ENCODE measurements around the gene MAPKAPK3. TPM values are rescaled to one million over a fixed set of nuclear protein-coding genes. Genes with fewer than 3 reads are reported as not detected.
"Not testable (repeated sequence)": the region's sequence is repeated elsewhere in the genome, so short reads cannot be mapped to it uniquely, and the experiment has no call there.

Gene MAPKAPK3
- polyA plus RNA-seq, 1 donor from 2014 or later: 23.7 TPM

GRCh38 chr3:50658416-50658815 is 41.5 kb downstream of the MAPKAPK3 start:
- Mint-ChIP-seq H3K36me3 (no peaks in the 10 kb centered on the region), H3K4me1 (no peaks in the 10 kb centered on the region), H3K4me3 (no peak overlapping the region), H3K9me3 (no peaks in the 10 kb centered on the region), H3K27ac (no peak overlapping the region), H3K27me3 (peaks cover 2% of the 10 kb centered on the region)

GRCh38 chr3:50658831-50659230 is 41.9 kb downstream of the MAPKAPK3 start:
- Mint-ChIP-seq H3K4me1 (no peaks in the 10 kb centered on the region), H3K9me3 (no peaks in the 10 kb centered on the region), H3K27ac (no peak overlapping the region), H3K36me3 (no peaks in the 10 kb centered on the region), H3K4me3 (no peak overlapping the region), H3K27me3 (peaks cover 2% of the 10 kb centered on the region)

DNA sequence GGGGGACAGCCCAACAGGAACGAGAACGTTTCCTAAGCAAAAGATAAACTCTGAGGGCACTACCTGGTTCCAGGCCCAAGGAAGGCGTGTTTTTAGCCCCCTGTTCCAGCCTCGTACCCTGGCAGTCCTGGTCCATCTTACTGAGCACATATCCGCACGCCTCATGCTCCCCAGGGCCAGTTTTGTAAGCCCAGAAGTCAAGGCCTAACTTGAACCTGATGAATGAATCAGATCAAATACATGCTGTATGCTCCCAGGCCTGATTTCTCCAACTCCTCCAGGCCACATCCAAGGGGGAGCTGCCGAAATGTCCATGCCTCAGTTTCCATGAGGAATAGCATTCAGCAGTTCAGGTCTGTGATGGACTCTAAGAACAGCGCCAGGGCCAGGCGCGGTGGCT is 43.4 kb downstream of the MAPKAPK3 start:
- Mint-ChIP-seq H3K4me1 (peaks cover 0 to 3% (median 2%) of the 10 kb centered on the region in 3 donors), H3K27me3 (peaks cover 3% of the 10 kb centered on the region), H3K4me3 (no peak overlapping the region), H3K36me3 (no peaks in the 10 kb centered on the region), H3K27ac (no peak overlapping the region), H3K9me3 (no peaks in the 10 kb centered on the region)

- no peak overlapping the region for H3K27ac Mint-ChIP-seq
- no peaks in the 10 kb centered on the region for H3K36me3 Mint-ChIP-seq
- peaks cover 8% of the 10 kb centered on the region for H3K27me3 Mint-ChIP-seq
- no peak overlapping the region for H3K4me3 Mint-ChIP-seq
- no peaks in the 10 kb centered on the region for H3K9me3 Mint-ChIP-seq
- H3K4me1 Mint-ChIP-seq: peaks cover 0 to 5% (median 4%) of the 10 kb centered on the region in 3 donors
Measured at GRCh38 chr3:50661321-50661837, 44.4 kb downstream of the MAPKAPK3 start.

GRCh38 chr3:50662408-50662807 is 45.5 kb downstream of the MAPKAPK3 start:
- H3K27ac Mint-ChIP-seq: no peak overlapping the region
- peaks cover 6% of the 10 kb centered on the region for H3K27me3 Mint-ChIP-seq
- peaks cover 0 to 5% (median 4%) of the 10 kb centered on the region in 3 donors for H3K4me1 Mint-ChIP-seq
- no peaks in the 10 kb centered on the region for H3K36me3 Mint-ChIP-seq
- H3K4me3 Mint-ChIP-seq: no peak overlapping the region
- H3K9me3 Mint-ChIP-seq: no peaks in the 10 kb centered on the region

DNA sequence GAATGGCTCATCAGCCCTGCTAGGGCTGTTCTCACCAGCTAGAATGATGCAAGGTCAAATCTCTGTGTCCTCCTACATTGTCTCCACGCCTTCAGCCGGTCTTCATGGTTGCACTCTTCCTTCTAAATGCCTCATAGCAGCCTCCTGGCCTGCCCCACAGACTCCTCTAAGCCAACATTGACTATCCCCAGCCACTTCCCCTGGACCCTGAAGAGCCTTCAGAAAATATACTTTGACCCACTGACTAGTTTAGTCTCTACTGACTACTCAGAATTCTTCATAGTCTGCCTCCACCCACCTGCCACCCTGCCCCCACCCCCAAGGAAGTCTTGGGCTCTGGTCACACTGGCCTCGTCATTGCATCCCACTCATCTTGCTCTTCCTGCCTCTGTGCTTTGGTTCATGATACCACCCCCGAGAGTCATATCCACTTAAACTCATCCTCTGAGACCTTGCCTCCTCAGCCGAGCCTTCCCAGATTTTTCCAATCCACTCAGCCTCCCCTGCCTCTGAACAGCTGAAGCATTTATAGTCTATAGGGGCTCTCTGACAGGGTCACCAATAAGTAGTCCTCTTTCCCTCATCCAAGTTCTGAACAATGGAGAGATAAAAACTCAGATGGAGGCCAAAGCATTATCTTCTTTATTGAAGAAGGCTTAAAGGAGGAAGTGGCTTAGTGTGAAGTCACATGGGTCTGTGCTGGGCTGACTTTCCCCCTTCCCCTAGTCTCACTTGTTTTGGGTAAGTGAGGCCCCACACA is 48.3 kb downstream of the MAPKAPK3 start:
- Mint-ChIP-seq H3K4me1 (peaks cover 0 to 5% (median 4%) of the 10 kb centered on the region in 3 donors), H3K27ac (no peak overlapping the region), H3K36me3 (no peaks in the 10 kb centered on the region), H3K4me3 (peak overlapping the region in 1 of 4 donors; percentile 0), H3K27me3 (peaks cover 6% of the 10 kb centered on the region), H3K9me3 (no peaks in the 10 kb centered on the region)

- not testable (repeated sequence) for H3K27ac Mint-ChIP-seq, H3K27me3 Mint-ChIP-seq, H3K4me1 Mint-ChIP-seq, H3K4me3 Mint-ChIP-seq, H3K36me3 Mint-ChIP-seq, H3K9me3 Mint-ChIP-seq
Measured at GRCh38 chr3:50665841-50666115, 48.8 kb downstream of the MAPKAPK3 start.

- H3K27ac Mint-ChIP-seq: no peak overlapping the region
Measured at GRCh38 chr3:50666837-50667236, 49.9 kb downstream of the MAPKAPK3 start.

GRCh38 chr3:50671331-50671730 is 54.4 kb downstream of the MAPKAPK3 start:
- H3K27ac Mint-ChIP-seq: no peak overlapping the region
- no peak overlapping the region for H3K4me3 Mint-ChIP-seq
- H3K27me3 Mint-ChIP-seq: peaks cover 19% of the 10 kb centered on the region
- no peaks in the 10 kb centered on the region for H3K9me3 Mint-ChIP-seq
- H3K36me3 Mint-ChIP-seq: peaks cover 3% of the 10 kb centered on the region
- H3K4me1 Mint-ChIP-seq: peaks cover 5 to 6% (median 5%) of the 10 kb centered on the region in 3 donors

More at GRCh38 chr3:50666837-50667236, 49.9 kb downstream of the MAPKAPK3 start:
- Mint-ChIP-seq H3K4me1 (peaks cover 0 to 5% (median 4%) of the 10 kb centered on the region in 3 donors), H3K27me3 (peaks cover 6% of the 10 kb centered on the region), H3K4me3 (no peak overlapping the region), H3K36me3 (no peaks in the 10 kb centered on the region), H3K9me3 (no peaks in the 10 kb centered on the region)

GRCh38 chr3:50672656-50673055 is 55.7 kb downstream of the MAPKAPK3 start:
- H3K4me3 Mint-ChIP-seq: peak overlapping the region in 3 of 4 donors; percentile 12 to 70 (median 49)

DNA sequence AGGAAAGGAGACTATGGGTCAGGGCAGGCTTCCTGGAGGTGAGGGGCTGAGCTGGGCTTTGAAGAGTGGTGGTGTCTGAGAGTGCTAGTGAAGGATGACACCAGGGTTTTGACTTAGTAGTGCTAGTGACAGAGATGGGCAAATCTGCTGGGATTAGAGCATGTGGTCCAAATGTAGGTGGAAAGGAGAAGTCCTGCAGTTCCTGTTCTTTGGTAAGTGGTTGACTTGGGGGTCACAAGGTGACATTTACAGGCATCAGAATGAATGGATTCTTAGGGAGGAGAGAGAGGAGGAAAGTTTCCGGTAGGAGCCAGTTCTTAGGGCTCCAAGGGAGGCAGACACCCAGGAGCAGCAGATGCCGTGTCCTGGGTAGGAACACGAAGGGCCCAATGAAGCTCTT is 57.0 kb downstream of the MAPKAPK3 start:
- Mint-ChIP-seq H3K36me3 (peaks cover 3% of the 10 kb centered on the region), H3K4me3 (peak overlapping the region; percentile 64 to 92 (median 72)), H3K9me3 (no peaks in the 10 kb centered on the region), H3K27ac (peak overlapping the region in 1 of 3 donors; percentile 1), H3K27me3 (peaks cover 35% of the 10 kb centered on the region), H3K4me1 (peaks cover 5 to 6% (median 5%) of the 10 kb centered on the region in 3 donors)

More at GRCh38 chr3:50672656-50673055, 55.7 kb downstream of the MAPKAPK3 start:
- Mint-ChIP-seq H3K9me3 (no peaks in the 10 kb centered on the region), H3K27me3 (peaks cover 25% of the 10 kb centered on the region), H3K27ac (no peak overlapping the region), H3K4me1 (peaks cover 5 to 6% (median 5%) of the 10 kb centered on the region in 3 donors), H3K36me3 (peaks cover 3% of the 10 kb centered on the region)

GRCh38 chr3:50674349-50675178 is 57.6 kb downstream of the MAPKAPK3 start, which contains the start of gene DOCK3:
Gene DOCK3, plus strand, starts transcription at chr3:50674927. Its CDS starts 337 bp downstream, at chr3:50675264.
- H3K36me3 Mint-ChIP-seq: peaks cover 3% of the 10 kb centered on the region
- no peaks in the 10 kb centered on the region for H3K9me3 Mint-ChIP-seq
- H3K27ac Mint-ChIP-seq: peak within 1 kb of the TSS in 1 of 3 donors; percentile 1
- H3K27me3 Mint-ChIP-seq: peaks cover 35% of the 10 kb centered on the region
- H3K4me1 Mint-ChIP-seq: peaks cover 5 to 6% (median 5%) of the 10 kb centered on the region in 3 donors
- peak within 1 kb of the TSS; percentile 65 to 92 (median 78) for H3K4me3 Mint-ChIP-seq

DNA sequence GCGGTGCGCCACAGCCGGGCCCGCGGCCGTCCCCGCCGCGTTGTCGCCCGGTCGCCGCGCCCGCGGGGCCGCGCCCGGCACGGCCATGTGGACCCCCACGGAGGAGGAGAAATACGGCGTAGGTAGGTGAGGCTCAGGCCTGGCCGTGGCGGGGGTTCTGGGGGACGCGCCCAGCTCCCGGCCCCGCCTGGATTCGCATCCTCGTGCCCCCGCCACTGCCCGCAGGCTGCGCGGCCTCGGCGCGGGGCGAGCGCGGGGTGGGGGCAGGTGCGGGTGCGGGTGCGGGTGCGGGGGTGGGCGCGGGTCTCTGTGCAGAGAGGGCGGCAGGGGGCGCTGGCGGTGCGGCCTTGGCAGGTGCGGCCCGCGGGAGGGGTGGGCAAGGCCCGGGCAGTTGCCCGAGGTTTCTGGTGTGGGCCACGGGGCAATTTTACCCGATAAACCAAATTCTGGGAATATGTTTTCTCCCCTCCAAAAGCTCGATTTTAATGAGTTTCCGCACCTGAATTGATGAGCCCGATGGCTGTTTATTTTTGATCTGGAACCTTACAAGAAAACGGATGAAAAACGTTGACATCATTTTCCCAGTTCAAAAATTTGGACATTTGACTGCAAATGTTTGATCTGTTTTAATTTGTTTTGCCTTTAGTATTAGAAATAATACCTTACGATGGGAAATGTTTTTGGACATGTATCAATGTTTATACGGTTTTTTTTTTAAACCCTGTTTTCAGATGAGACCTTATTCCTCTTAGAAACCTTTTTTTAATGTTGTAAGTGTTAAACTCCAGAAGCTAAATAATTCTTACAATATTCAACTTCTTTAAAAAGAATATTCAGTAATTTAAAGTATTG is 58.5 kb downstream of the MAPKAPK3 start:
- Mint-ChIP-seq H3K4me1 (peaks cover 5 to 6% (median 5%) of the 10 kb centered on the region in 3 donors), H3K9me3 (no peaks in the 10 kb centered on the region), H3K36me3 (peaks cover 3% of the 10 kb centered on the region), H3K27ac (no peak overlapping the region), H3K4me3 (peak overlapping the region; percentile 55 to 82 (median 70)), H3K27me3 (peaks cover 35% of the 10 kb centered on the region)

DNA sequence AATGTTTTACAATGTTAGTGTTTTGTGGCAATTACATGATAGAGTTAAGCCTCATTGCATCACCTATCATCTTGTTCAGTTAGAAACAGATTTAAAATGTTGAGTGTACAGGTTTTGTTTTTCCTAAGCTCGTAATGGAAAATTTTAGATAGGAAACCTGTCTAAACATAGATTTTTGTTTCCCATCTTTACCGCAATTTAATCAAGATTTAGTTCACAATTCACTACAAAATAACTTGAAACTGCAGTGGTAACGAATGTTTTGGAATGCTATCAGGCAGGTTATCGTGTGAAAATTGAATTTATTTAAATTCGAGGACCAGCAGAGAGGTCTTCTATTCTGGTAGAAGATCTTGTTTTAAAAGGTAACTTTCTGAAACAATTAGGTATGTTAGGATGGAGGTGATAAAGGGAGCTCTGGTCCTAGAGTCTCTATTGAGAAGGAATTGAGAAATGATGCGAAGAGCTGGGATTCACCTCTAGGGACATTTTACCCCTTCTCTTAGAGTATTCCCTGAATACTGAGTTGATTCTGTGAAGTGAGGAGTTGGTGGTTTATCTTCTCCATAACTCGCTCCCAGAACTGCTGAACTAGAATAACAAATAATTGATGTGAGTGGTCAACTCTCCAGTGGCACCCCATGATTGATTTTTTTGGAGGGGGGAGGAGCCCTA is 59.2 kb downstream of the MAPKAPK3 start:
- Mint-ChIP-seq H3K4me3 (peak overlapping the region; percentile 15 to 54 (median 41)), H3K27ac (no peak overlapping the region), H3K27me3 (peaks cover 41% of the 10 kb centered on the region), H3K4me1 (peaks cover 5 to 6% (median 5%) of the 10 kb centered on the region in 3 donors), H3K9me3 (no peaks in the 10 kb centered on the region), H3K36me3 (peaks cover 3% of the 10 kb centered on the region)

All from IgD-negative memory B cell (primary cell).